Measurements from ENCODE around the gene CDK8.

The CDK8 gene

DNA sequence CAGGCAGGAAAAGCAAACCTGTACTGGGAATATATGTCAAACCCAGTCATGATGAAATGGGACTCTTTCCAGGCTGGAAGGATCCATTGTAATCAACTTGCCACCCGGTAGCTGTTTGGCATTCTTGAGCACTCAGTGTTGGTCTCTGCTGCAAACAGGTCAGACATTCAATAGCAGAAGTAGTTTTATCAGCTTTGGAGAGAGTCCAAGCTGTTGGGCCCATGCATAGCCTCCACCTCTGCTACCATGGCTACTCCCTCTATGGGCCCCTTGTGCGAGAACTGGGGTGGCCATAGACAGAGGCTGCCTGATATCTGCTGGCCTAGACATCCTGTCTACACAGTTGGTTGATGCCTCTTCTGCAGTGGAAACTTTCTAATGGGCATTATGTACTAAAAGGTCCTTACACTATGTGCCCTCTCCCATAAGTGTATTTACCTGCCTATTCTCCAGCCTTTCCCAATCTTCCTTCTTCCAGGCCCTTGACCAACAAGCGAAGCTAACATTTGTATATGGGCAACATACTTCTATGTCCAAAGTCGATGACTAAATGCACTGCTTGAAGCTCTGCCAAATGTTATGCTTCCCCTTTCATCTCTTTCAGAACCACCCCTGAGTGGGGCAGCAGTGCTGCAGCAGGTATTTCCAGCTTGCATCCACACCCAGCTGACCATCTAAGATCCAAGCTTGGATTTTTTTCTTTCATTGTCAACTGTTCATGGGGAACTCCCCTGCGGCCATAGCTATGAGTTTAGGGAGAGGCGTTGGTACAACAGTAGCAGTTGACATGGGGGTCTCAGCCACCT is 26.6 kb upstream of the CDK8 start:
- TF ChIP-seq EP300 (IDR thresholded peaks at IDR 0.05; ENCODE audit: borderline replicate concordance) (no peak), NFIC (IDR thresholded peaks at IDR 0.05) (no peak), TAF1 (IDR thresholded peaks at IDR 0.05; ENCODE audit: low read depth) (no peak), TEAD4 (IDR thresholded peaks at IDR 0.05) (no peak), CEBPB (IDR thresholded peaks at IDR 0.05) (no peak), ZBTB7A (IDR thresholded peaks at IDR 0.05; ENCODE audit: low read depth) (no peak), YY1 (IDR thresholded peaks at IDR 0.05; ENCODE audit: low read depth) (no peak)

- no peak for TF ChIP-seq REST (IDR thresholded peaks at IDR 0.05; ENCODE audit: low read depth)
- no peak for TF ChIP-seq EP300 (IDR thresholded peaks at IDR 0.05; ENCODE audit: borderline replicate concordance)
Measured at GRCh38 chr13:26228096-26228495, 25.8 kb upstream of the CDK8 start.

DNA sequence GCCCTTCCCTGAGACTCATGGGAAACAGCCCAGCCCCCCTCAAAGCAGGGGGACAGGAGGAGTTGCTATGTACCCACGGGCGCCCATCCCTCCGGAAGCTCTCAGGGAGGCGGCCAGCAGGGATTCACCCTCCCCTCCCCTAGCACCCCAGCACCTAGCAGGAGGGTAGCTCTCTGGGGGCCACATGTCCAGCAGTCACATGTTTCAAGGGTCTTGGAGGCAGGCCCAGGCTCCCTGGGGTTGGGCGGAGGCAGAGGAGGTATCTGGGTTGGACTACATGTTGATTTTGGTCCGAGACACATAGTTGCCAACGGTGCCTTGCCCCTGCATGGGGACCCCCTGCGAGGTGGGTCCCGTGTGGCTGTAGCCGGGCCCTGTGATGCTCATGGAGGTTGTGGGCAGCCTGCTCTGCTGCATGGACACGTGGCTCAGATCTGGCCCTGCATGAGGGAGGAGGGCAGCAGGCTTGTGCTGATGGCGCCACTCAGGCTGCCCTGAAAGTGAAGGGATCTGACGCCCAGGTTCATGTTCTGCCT is 24.8 kb upstream of the CDK8 start:
- no peak for TF ChIP-seq ZBTB7A (IDR thresholded peaks at IDR 0.05; ENCODE audit: low read depth)
- no peak for TF ChIP-seq TAF1 (IDR thresholded peaks at IDR 0.05; ENCODE audit: low read depth)
- no peak for TF ChIP-seq EGR1 (IDR thresholded peaks at IDR 0.05)
- no peak for TF ChIP-seq YY1 (IDR thresholded peaks at IDR 0.05; ENCODE audit: low read depth)

- TF ChIP-seq TEAD4 (IDR thresholded peaks at IDR 0.05) (no peak), REST (IDR thresholded peaks at IDR 0.05; ENCODE audit: low read depth) (no peak), CEBPB (IDR thresholded peaks at IDR 0.05) (no peak)
Measured at GRCh38 chr13:26230703-26231102, 23.2 kb upstream of the CDK8 start.

- TF ChIP-seq ZBTB7A (IDR thresholded peaks at IDR 0.05; ENCODE audit: low read depth), result no peak
- TF ChIP-seq YY1 (IDR thresholded peaks at IDR 0.05; ENCODE audit: low read depth), result no peak
- TF ChIP-seq EP300 (IDR thresholded peaks at IDR 0.05; ENCODE audit: borderline replicate concordance), result no peak
- TF ChIP-seq NFIC (IDR thresholded peaks at IDR 0.05), result no peak
- TF ChIP-seq EGR1 (IDR thresholded peaks at IDR 0.05), result no peak
- no peak for TF ChIP-seq TEAD4 (IDR thresholded peaks at IDR 0.05)
- TF ChIP-seq CREB1 (IDR thresholded peaks at IDR 0.05; ENCODE audit: low read depth), result no peak
- TF ChIP-seq TCF12 (IDR thresholded peaks at IDR 0.05; ENCODE audit: low read depth), result no peak
- TF ChIP-seq RAD21 (IDR thresholded peaks at IDR 0.05; ENCODE audit: low read depth), result no peak
- TF ChIP-seq FOXM1 (IDR thresholded peaks at IDR 0.05; ENCODE audit: borderline replicate concordance, low read depth), result no peak
Measured at GRCh38 chr13:26236296-26236695, 17.6 kb upstream of the CDK8 start.

DNA sequence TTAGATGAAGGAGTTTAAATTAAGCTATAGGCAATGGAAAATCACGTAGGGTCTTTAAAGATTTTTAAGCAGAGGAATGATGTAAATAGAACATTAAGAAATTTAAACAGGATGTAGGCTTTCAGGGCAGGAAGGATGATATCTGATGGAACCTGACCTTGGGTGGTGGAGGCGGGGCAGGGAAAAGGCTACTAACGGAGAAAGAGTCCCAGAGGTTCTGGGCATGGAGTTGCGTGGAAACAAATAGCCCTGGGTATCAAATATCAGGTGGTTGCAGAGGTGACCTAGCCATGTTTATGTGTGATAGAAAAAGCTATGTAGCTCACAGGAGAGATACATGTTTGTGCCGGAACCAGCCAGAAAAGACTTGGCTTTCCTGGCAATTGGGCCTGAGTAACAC is 7.8 kb upstream of the CDK8 start:
- TF ChIP-seq ZBTB7A (IDR thresholded peaks at IDR 0.05; ENCODE audit: low read depth) (no peak), FOXM1 (IDR thresholded peaks at IDR 0.05; ENCODE audit: borderline replicate concordance, low read depth) (no peak), TEAD4 (IDR thresholded peaks at IDR 0.05) (no peak), TCF12 (IDR thresholded peaks at IDR 0.05; ENCODE audit: low read depth) (no peak), REST (IDR thresholded peaks at IDR 0.05; ENCODE audit: low read depth) (no peak), USF1 (IDR thresholded peaks at IDR 0.05) (no peak), CEBPB (IDR thresholded peaks at IDR 0.05) (no peak), YY1 (IDR thresholded peaks at IDR 0.05; ENCODE audit: low read depth) (no peak)
- TF ChIP-seq, protein P1, sequence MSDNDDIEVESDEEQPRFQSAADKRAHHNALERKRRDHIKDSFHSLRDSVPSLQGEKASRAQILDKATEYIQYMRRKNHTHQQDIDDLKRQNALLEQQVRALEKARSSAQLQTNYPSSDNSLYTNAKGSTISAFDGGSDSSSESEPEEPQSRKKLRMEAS (IDR thresholded peaks at IDR 0.05), result no peak

All from Ishikawa (cell line).